AG10803 (cell line): ENCODE data around the gene IL1R2.

ENCODE experiments used
- DNase-seq: peaks from one replicate; pipeline ENCODE4 v3.0.0; 2010; ENCODE audit warnings: low read depth
- H3K4me3 ChIP-seq: 2 replicates; pipeline ENCODE4 v1.5.1; 2011; ENCODE audit warnings: mild to moderate bottlenecking, low read length, control low read depth
- TF ChIP-seq, protein P1 (sequence below): conservative IDR thresholded peaks from 2 replicates; pipeline ENCODE4 v1.5.1; 2011; ENCODE audit warnings: mild to moderate bottlenecking, low read length, control low read depth, inconsistent platforms

Gene IL1R2

GRCh38 chr2:101951296-101951695, 40.5 kb upstream of the IL1R2 start:
- DNase-seq, result no peak
- TF ChIP-seq, protein P1, sequence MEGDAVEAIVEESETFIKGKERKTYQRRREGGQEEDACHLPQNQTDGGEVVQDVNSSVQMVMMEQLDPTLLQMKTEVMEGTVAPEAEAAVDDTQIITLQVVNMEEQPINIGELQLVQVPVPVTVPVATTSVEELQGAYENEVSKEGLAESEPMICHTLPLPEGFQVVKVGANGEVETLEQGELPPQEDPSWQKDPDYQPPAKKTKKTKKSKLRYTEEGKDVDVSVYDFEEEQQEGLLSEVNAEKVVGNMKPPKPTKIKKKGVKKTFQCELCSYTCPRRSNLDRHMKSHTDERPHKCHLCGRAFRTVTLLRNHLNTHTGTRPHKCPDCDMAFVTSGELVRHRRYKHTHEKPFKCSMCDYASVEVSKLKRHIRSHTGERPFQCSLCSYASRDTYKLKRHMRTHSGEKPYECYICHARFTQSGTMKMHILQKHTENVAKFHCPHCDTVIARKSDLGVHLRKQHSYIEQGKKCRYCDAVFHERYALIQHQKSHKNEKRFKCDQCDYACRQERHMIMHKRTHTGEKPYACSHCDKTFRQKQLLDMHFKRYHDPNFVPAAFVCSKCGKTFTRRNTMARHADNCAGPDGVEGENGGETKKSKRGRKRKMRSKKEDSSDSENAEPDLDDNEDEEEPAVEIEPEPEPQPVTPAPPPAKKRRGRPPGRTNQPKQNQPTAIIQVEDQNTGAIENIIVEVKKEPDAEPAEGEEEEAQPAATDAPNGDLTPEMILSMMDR, result no peak
- no peak overlapping the region for H3K4me3 ChIP-seq

GRCh38 chr2:101952551-101952950, 39.2 kb upstream of the IL1R2 start:
- no peak for DNase-seq
- H3K4me3 ChIP-seq, result no peak overlapping the region
- TF ChIP-seq, protein P1, result no peak

DNA sequence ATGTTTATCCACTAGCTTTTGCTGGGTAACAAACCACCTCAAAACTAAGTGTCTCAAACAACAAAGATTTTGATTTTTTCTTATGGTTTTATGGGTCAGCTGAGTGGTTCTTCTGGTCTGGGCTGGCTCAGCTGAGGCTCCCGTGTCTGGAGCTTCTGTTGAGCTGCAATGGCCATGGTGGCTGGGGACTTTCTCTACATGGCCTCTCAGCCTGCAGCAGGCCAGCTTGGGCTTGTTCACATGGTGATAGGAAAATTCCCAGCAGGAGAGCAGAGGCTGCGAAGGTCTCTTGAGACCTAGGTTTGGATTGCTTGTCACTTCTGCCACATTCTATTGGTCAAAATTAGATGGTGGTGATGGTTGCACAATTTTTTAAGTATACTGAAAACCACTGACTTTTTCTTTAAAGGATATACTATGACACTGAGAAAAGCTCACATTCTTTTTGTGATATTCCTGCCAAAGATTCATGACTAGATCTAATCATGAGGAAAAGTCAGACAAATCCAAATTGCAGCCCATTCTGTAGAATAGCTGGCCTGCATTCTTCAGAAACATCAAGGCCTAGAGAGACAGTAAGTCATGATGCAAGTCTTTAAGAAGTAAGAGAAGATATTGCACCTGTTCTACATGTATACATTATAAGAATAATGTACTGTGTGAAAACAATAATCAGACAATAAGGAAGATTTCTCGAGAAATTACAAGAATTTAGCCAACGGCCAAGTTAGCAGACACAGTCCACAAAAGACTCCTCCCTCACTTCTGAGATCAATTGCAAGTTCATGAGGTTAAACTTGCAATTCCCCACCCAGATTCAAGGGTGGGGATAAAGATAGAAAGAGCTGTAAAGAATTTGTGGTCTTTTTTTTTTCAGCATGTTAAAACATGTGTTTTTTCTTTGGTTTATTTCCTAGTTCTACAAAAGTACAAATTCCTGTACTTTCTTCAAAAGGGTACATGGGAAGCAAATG, 35.0 kb upstream of the IL1R2 start:
- peak; percentile 80 for DNase-seq
- no peak overlapping the region for H3K4me3 ChIP-seq
- TF ChIP-seq, protein P1, result no peak

GRCh38 chr2:101958061-101958460, 33.7 kb upstream of the IL1R2 start:
- TF ChIP-seq, protein P1, result no peak
- DNase-seq, result peak; percentile 56
- no peak overlapping the region for H3K4me3 ChIP-seq

- no peak for DNase-seq
- H3K4me3 ChIP-seq, result no peak overlapping the region
- TF ChIP-seq, protein P1, result no peak
Measured at GRCh38 chr2:101960819-101961337, 30.9 kb upstream of the IL1R2 start.

DNA sequence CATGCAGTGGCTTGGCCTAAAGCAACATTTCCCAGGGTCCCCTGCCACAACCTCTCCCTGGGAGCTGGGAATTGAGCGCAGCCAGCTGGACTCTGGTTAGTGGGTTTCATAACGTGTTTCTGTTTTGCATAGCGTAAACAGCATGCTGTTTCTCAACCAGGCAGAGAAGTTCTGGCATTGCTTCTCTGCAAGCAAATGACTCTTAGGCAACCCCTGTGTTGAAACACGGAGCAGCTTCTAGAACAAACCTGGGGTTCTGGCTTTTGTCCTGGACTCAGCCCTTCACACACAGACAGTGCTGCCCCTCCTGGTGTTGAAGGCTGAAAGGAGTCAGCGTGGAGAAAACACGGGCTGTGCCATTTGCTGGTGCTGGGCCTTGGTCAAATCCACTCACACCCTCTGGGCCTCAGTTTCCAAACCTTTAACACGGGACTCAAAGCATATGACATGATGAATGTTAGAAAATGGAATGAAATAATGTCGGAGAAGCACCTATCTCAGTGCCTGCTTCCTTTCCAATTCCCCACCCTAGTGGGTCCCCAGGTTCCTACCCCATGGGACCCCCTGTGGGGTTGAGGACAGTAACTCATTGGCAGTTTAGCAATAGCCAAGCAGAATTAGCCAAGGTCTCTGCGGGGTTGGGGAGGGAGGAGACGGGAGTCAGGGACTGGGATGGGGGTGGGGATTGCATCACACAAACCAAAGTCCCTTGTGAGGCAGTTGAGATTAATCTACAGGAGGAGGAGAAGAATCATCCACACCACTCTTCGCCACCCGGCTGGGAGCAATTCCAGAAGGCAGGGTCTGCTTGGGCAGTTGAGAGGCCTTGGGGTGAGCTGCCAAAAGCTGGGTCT, 30.2 kb upstream of the IL1R2 start:
- peak; percentile 100 for DNase-seq
- no peak overlapping the region for H3K4me3 ChIP-seq
- TF ChIP-seq, protein P1, result peak; percentile 50
